ENCODE data around the gene MMP17.

MMP17 gene

DNA sequence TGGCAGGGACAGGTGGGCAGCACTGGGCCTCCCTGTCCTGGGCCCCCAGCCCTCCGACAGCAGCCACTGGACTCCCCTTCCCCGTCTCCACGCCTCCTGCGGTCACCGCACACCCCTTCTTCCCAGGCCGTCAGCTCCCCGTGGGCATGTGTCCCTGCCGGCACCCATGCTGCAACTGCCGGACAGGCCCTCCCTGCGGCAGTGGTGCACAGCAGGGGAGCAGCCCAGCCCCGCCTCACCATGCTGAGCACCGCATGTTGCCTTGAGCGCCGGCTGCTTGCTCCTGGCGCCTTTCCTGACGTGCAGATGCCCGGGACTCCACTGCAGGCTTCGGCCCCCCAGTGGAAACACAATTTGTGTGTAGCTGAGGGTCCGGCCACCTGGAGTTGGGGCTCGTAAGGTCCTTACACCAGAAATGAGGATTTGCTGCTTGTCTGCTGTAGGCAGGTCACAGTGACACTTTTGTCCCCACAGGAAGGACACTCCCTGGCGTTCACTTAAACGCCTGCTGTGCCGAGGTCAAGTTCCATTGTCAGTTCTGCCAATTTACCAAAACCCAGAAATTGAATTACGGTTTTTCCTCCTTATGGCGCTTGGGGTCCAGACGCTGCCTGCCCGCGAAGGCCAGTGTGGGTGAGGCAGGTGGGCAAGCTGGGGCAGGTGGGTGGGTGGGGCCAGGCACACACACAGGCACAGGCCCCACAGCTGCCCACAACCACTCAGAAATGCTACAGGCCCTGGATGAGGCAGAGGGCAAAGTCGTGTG, 28.2 kb upstream of the MMP17 start:
- DNase-seq (ENCODE audit: low read depth), result no peak
- TF ChIP-seq, protein P1, sequence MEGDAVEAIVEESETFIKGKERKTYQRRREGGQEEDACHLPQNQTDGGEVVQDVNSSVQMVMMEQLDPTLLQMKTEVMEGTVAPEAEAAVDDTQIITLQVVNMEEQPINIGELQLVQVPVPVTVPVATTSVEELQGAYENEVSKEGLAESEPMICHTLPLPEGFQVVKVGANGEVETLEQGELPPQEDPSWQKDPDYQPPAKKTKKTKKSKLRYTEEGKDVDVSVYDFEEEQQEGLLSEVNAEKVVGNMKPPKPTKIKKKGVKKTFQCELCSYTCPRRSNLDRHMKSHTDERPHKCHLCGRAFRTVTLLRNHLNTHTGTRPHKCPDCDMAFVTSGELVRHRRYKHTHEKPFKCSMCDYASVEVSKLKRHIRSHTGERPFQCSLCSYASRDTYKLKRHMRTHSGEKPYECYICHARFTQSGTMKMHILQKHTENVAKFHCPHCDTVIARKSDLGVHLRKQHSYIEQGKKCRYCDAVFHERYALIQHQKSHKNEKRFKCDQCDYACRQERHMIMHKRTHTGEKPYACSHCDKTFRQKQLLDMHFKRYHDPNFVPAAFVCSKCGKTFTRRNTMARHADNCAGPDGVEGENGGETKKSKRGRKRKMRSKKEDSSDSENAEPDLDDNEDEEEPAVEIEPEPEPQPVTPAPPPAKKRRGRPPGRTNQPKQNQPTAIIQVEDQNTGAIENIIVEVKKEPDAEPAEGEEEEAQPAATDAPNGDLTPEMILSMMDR (IDR thresholded peaks at IDR 0.05; ENCODE audit: insufficient read depth, low read depth, low read length, missing control alignments), result no peak
- H3K4me3 ChIP-seq (ENCODE audit: low read depth, low read length), result no peak overlapping the region

DNA sequence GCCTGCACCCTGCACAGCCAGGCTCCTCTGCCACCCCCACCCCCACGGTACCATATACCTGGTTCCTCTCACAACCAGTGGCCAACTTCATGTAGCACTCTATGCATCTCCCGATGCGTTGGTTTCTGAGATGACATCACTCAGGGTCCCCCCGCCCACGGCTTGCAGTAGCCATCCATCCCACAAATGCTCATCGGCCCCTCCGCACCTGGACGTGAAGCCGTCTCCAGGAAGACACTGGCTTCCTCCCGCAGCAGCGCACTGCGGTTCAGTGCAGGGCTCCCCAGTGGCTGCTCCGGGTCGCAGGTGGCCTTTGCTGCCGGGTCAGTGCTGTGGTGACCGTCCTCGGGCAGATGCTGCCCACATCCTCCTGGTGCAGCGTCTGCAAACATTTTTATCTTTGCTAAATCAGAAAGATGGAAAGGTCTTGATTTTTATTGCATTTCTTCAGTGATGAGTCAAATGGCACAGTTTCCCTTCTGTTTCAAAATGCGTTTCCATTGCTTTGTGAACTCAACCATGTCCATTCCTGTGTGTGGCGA, 27.5 kb upstream of the MMP17 start:
- TF ChIP-seq, protein P1 (IDR thresholded peaks at IDR 0.05; ENCODE audit: insufficient read depth, low read depth, low read length, missing control alignments), result no peak
- no peak for DNase-seq (ENCODE audit: low read depth)
- H3K4me3 ChIP-seq (ENCODE audit: low read depth, low read length), result no peak overlapping the region

DNA sequence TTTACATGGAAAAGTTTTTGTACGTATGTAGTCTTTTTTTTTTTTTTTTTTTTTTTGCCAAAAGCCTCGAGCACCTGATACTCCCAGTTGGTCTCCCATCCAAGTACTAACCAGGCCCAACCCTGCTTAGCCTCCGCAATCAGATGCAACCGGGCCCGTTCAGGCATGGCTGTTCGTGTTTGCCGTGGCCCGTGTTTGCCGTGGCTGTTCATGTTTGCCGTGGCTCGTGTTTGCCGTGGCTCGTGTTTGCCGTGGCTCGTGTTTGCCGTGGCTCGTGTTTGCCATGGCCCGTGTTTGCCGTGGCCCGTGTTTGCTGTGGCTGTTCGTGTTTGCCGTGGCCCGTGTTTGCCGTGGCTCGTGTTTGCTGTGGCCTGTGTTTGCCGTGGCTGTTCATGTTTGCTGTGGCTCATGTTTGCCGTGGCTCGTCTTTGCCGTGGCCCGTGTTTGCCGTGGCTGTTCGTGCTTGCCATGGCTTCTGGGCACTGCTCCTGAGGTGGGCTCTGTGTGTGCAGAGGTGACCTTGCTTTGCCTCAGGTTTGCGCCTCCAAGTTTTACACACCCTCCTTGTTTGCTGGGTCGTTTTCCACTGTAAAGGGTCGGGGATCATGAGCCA, 26.8 kb upstream of the MMP17 start:
- TF ChIP-seq, protein P1 (IDR thresholded peaks at IDR 0.05; ENCODE audit: insufficient read depth, low read depth, low read length, missing control alignments), result no peak
- no peak for DNase-seq (ENCODE audit: low read depth)
- H3K4me3 ChIP-seq (ENCODE audit: low read depth, low read length), result no peak overlapping the region

DNA sequence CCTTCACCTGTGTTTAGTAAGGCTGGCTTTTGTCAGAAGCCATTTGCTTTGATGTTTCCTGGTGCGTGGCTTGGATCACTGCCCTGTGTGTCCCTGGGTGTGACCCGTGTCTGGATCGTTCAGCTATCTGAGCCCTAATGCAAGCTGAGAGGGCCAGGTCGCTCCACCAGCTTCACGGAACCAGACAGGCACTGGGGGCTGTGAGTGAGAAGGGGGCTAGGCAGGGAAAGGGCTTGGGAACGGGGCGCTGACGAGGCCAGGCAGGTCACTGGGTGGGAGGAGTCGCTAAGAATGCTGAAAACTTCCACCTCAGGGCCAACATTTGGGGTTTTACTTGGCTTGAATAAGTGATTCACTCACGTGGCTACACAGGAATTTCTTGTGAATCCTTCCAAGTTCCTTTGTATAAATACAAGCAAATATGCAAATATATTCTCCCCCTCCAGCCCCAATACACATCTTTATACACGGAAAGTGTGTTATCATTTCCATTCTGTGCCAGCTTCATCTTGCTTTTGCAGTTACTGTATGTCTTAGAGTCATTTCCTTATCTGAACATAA, 24.2 kb upstream of the MMP17 start:
- DNase-seq (ENCODE audit: low read depth), result no peak
- H3K4me3 ChIP-seq (ENCODE audit: low read depth, low read length), result no peak overlapping the region
- TF ChIP-seq, protein P1 (IDR thresholded peaks at IDR 0.05; ENCODE audit: insufficient read depth, low read depth, low read length, missing control alignments), result no peak

DNA sequence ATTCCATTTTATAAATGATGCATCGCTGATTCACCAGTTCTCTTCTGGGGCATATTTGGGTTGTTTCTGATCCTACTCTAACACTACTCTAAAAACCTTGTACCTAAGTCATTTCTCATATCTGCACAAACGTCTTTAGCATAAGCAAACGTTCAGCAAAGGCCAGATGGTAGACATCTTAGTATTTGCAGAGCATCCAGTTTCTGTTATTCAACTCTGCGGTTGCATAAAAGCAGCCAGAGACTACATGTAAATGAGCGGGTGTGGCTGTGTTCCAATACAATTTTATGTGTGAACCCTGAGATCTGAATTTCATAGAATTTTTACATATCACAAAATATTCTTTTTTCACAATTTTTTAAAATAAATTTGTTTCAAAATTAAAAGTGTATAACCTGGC, 22.8 kb upstream of the MMP17 start:
- DNase-seq (ENCODE audit: low read depth), result peak; percentile 40
- no peak overlapping the region for H3K4me3 ChIP-seq (ENCODE audit: low read depth, low read length)
- TF ChIP-seq, protein P1 (IDR thresholded peaks at IDR 0.05; ENCODE audit: insufficient read depth, low read depth, low read length, missing control alignments), result no peak

DNA sequence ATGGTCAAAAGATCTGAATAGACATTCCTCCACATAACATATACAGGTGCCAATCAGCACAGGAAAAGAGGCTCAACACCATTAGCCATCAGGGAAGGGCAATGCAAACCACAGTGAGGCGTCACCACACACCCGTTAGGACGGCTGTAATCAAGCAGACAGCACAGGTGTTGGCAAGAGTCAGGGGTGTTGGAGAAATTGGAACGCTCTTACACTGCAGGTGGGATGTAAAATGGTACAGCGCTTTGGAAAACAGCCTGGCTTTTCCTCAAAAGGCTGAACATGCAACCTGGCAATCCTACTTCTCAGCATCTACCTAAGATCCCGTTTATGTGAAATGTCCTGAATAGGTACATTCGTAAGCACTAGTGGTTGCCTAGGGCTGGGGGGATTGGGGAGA, 21.5 kb upstream of the MMP17 start:
- TF ChIP-seq, protein P1 (IDR thresholded peaks at IDR 0.05; ENCODE audit: insufficient read depth, low read depth, low read length, missing control alignments), result no peak
- H3K4me3 ChIP-seq (ENCODE audit: low read depth, low read length), result no peak overlapping the region
- no peak for DNase-seq (ENCODE audit: low read depth)
